Esophagus muscularis mucosa (tissue), 4 donors: Measurements from ENCODE around the gene RASL11B.
A peak's percentile ranks its signal among the peaks of the same experiment; 100 is the strongest.

Source experiments
- EP300 ChIP-seq: sonication (generic); formaldehyde crosslinking; IDR thresholded peaks from one replicate; pipeline ENCODE4 v1.6.1; 2017; ENCODE audit warnings: antibody characterized with exemption
- POLR2A ChIP-seq: fragments of 450-650 bp; IDR thresholded peaks from one replicate; pipeline ENCODE4 v1.6.1; 2017; ENCODE audit warnings: antibody characterized with exemption, moderate library complexity, mild to moderate bottlenecking, low read depth
- POLR2AphosphoS5 ChIP-seq, 2 donors: sonication (generic); formaldehyde crosslinking; IDR thresholded peaks; one replicate each; pipeline ENCODE4 v1.6.1; 2017; ENCODE audit warnings: antibody characterized with exemption in 2 of 2
- TF ChIP-seq, protein P1 (sequence below), 3 experiments: fragments of 200-600 bp in 2 of 3; fragments of 450-650 bp in 1 of 3; sonication (generic) in 2 of 3; IDR thresholded peaks; one replicate each; pipeline ENCODE4 v1.5.1; 2017 to 2019; ENCODE audit warnings: antibody characterized with exemption in 3 of 3, mild to moderate bottlenecking in 2 of 3, moderate library complexity in 1 of 3

DNA sequence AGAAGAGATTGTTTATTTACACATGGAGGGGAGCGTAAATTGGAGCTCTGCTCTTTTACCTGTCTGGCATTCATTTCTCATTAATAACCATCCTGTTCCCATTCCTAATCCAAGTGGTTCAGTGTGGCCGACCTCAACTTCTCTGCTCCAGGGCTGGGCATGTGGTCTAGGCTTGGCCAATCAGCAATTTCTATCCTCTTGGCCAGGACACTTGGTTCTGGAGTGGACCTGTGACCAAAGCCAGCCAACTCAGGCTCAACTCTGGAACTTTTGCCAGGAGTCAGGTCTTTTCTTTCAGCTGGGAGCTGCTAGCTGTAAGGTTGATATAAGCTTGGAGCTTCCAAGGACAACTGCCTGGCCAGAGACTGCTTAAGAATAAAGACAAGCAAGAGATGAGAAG, 15.6 kb upstream of the RASL11B start:
- TF ChIP-seq, protein P1, sequence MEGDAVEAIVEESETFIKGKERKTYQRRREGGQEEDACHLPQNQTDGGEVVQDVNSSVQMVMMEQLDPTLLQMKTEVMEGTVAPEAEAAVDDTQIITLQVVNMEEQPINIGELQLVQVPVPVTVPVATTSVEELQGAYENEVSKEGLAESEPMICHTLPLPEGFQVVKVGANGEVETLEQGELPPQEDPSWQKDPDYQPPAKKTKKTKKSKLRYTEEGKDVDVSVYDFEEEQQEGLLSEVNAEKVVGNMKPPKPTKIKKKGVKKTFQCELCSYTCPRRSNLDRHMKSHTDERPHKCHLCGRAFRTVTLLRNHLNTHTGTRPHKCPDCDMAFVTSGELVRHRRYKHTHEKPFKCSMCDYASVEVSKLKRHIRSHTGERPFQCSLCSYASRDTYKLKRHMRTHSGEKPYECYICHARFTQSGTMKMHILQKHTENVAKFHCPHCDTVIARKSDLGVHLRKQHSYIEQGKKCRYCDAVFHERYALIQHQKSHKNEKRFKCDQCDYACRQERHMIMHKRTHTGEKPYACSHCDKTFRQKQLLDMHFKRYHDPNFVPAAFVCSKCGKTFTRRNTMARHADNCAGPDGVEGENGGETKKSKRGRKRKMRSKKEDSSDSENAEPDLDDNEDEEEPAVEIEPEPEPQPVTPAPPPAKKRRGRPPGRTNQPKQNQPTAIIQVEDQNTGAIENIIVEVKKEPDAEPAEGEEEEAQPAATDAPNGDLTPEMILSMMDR (IDR thresholded peaks at IDR 0.05): no peak
- TF ChIP-seq POLR2A (no peak), EP300 (no peak), POLR2AphosphoS5 (IDR thresholded peaks at IDR 0.05) (peak in 1 of 2 donors; percentile 9)
